ENCODE measurements around the gene CTDSPL2. TPM values are rescaled to one million over a fixed set of nuclear protein-coding genes. Genes with fewer than 3 reads are reported as not detected.
A peak's percentile ranks its signal among the peaks of the same experiment; 100 is the strongest.

Gene CTDSPL2
- total and polyA plus RNA-seq, 2 of the 8 experiments (the other 6 are each of a cell fraction or from before 2014, with no cell fraction given): 25.2 to 64.7 TPM

DNA sequence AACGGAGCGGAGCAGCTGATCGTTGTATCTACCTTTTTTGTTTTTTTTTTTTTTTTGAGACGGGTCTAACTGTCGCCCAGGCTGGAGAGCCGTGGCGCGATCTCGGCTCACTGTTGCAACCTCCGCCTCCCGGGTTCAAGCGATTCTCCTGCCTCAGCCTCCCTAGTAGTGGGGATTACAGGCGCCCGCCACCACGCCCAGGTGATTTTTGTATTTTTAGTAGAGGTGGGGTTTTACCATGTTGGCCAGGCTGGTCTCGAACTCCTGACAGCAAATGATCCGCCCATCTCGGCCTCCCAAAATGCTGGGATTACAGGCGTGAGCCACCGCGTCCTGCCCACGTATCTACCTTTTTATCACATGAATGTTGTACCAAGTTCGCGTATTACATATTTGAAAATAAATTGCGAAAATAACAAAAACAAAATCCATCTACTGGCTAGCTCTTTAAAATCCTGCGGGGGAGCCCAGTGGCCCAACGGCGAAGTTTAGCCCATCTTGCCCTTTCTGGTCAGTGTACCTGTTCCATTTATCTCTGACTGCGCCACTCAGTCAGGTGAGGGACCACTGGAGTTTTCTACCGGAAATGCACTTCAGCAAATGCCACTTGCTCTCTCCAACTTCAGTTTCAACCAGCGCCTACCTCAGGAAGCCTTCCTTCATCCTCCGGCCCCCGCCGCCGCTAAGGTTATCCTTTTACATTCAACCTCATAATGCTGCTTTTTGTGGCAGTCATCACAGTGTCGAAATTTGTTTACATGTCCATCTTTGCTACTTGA, 108.3 kb downstream of the CTDSPL2 start:
- Histone ChIP-seq H2AFZ (ENCODE audit: low read length) (0 out of 2 replicates have a peak overlapping the region, but pooled peaks have one; percentile 92), H3K9me3 (ENCODE audit: insufficient read depth in 2 of 2, low read depth in 1 of 2, low read length in 1 of 2) (no peaks in the 10 kb centered on the region), H2BK15ac (ENCODE audit: low read length) (peak overlapping the region; percentile 40; the same call in 1 of the 2 replicates), H3K4me1 (replicated peaks in 1 of 4; ENCODE audit: control insufficient read depth in 3 of 4, insufficient read depth in 4 of 4, low read length in 3 of 4) (peaks cover 0 to 4% (median 2%) of the 10 kb centered on the region in 4 experiments; a peak in 4 of 7 replicates), H3K56ac (replicated peaks; ENCODE audit: insufficient read length, low read depth, low read length) (peak overlapping the region; percentile 47), H2BK120ac (replicated peaks; ENCODE audit: low read depth, low read length) (no peak overlapping the region), H4K8ac (ENCODE audit: extremely low read depth, insufficient read depth, low read length) (no peak overlapping the region), H4K20me1 (replicated peaks in 1 of 2; ENCODE audit: control insufficient read depth in 1 of 2, insufficient read depth in 2 of 2, low read length in 2 of 2) (no peaks in the 10 kb centered on the region), H3K9ac (replicated peaks in 1 of 4; ENCODE audit: extremely low read depth in 1 of 4, low read depth in 3 of 4, low read length in 3 of 4) (peak overlapping the region in 3 of 4 experiments; percentile 72 to 78 (median 75); a peak in 6 of 7 replicates), H3K4me3 (ENCODE audit: extremely low read depth in 1 of 4, insufficient read depth in 2 of 4, low read depth in 3 of 4, low read length in 4 of 4) (peak overlapping the region; percentile 64 to 83 (median 77)), H3K79me1 (ENCODE audit: low read depth, low read length) (no peaks in the 10 kb centered on the region; the same call in none of the 2 replicates), H3K27me3 (replicated peaks in 1 of 4; ENCODE audit: control insufficient read depth in 3 of 4, extremely low read depth in 1 of 4, insufficient read depth in 3 of 4, low read length in 3 of 4) (no peaks in the 10 kb centered on the region), H2AK5ac (ENCODE audit: low read depth, low read length) (no peak overlapping the region), H3K18ac (ENCODE audit: extremely low read depth, low read length) (no peak overlapping the region), H3K23me2 (ENCODE audit: low read depth, low read length) (peaks cover 6% of the 10 kb centered on the region; the same call in 1 of the 2 replicates), H3K27ac (ENCODE audit: low read depth, low read length) (peak overlapping the region; percentile 87), H2BK12ac (ENCODE audit: low read depth, low read length) (no peak overlapping the region), H2BK5ac (ENCODE audit: low read depth, low read length) (peak overlapping the region; percentile 88), H3K23ac (ENCODE audit: insufficient read length) (no peak overlapping the region), H2BK20ac (ENCODE audit: low read length) (no peak overlapping the region), H3K4ac (replicated peaks; ENCODE audit: insufficient read length, low read depth, low read length) (peak overlapping the region; percentile 49), H3K4me2 (ENCODE audit: insufficient read depth in 1 of 2, low read depth in 2 of 2, low read length in 2 of 2) (peak overlapping the region; percentile 71 to 97), H4K91ac (replicated peaks; ENCODE audit: insufficient read length, low read length) (peak overlapping the region; percentile 72), H4K5ac (ENCODE audit: insufficient read length, low read depth, low read length) (peak overlapping the region; percentile 30), H3K79me2 (ENCODE audit: control insufficient read depth in 1 of 2, insufficient read depth in 2 of 2, low read length in 2 of 2) (peaks cover 0 to 22% of the 10 kb centered on the region in 2 experiments; a peak in 2 of 4 replicates), H3K36me3 (ENCODE audit: control insufficient read depth in 2 of 4, insufficient read depth in 4 of 4, low read length in 3 of 4) (peaks cover 0 to 10% (median 0%) of the 10 kb centered on the region in 4 experiments; a peak in 4 of 8 replicates), H3K14ac (ENCODE audit: insufficient read length) (no peak overlapping the region)
- DNase-seq (ENCODE audit: low read depth in 1 of 2, low spot score in 2 of 2) (peak in 1 of 2 experiments; percentile 44), FAIRE-seq (no peak)
- 50% methylated on average over 30 of the region's 36 CpGs; no CpG with 5 or more reads in 1 of the 2 experiments for WGBS, 2 experiments (ENCODE audit: extremely low coverage in 1 of 2, insufficient coverage in 1 of 2, insufficient read length in 1 of 2, insufficient replicate concordance in 2 of 2, low coverage in 1 of 2, low lambda C conversion rate in 2 of 2, missing lambda C conversion rate in 1 of 2)
- POLR2A ChIA-PET (ENCODE audit: partially characterized antibody): no interaction called here
- CTCF ChIA-PET (ENCODE audit: partially characterized antibody): interaction anchor here (3.2 kb wide), 1 partner anchor 11 kb away, joined by 16 read pairs; no protein-coding TSS in a partner anchor
- TF ChIP-seq NRF1 (IDR thresholded peaks at IDR 0.05; ENCODE audit: low read depth, low read length) (0 out of 2 replicates have a peak, but pooled peaks have one; percentile 8), RBBP5 (IDR thresholded peaks at IDR 0.05; ENCODE audit: borderline replicate concordance, low read depth, low read length) (no peak), SP4 (IDR thresholded peaks at IDR 0.05; ENCODE audit: low read length) (no peak), YY1 (IDR thresholded peaks at IDR 0.05; ENCODE audit: low read depth, low read length) (no peak), TAF7 (optimal IDR thresholded peaks at IDR 0.05; ENCODE audit: borderline replicate concordance, low read depth, low read length) (no peak)
- TF ChIP-seq, protein P1, sequence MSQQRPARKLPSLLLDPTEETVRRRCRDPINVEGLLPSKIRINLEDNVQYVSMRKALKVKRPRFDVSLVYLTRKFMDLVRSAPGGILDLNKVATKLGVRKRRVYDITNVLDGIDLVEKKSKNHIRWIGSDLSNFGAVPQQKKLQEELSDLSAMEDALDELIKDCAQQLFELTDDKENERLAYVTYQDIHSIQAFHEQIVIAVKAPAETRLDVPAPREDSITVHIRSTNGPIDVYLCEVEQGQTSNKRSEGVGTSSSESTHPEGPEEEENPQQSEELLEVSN (IDR thresholded peaks at IDR 0.05): no peak
